ENCODE data around the gene OSTN. TPM values are rescaled to one million over a fixed set of nuclear protein-coding genes. Genes with fewer than 3 reads are reported as not detected.

The OSTN gene
- total and polyA plus RNA-seq, 2 of the 13 experiments (the other 11 are each of a cell fraction or from before 2014, with no cell fraction given), result not detected

DNA sequence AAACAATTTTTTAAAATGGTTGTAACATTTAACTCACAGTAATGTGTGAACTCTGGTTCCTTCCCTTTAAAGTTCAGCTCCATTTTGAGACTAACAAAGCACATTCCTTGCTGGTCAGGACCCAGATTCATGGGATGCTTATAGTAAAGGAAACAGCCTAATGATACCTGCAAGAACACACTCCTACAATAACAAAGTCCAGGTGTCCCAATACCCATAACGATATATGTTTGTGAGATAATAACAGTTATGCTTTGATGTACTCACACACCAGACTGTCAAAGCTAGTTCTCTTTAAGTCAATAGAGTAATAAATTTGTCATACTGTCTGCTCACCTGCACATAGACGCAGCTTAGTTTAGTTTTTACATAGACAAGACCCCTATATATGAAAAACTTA is 114.3 kb downstream of the OSTN start (continued):
- TF ChIP-seq, protein P1, sequence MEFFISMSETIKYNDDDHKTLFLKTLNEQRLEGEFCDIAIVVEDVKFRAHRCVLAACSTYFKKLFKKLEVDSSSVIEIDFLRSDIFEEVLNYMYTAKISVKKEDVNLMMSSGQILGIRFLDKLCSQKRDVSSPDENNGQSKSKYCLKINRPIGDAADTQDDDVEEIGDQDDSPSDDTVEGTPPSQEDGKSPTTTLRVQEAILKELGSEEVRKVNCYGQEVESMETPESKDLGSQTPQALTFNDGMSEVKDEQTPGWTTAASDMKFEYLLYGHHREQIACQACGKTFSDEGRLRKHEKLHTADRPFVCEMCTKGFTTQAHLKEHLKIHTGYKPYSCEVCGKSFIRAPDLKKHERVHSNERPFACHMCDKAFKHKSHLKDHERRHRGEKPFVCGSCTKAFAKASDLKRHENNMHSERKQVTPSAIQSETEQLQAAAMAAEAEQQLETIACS (CRISPR knock-in tag; IDR thresholded peaks at IDR 0.05), result no peak
- TF ChIP-seq POLR2A (IDR thresholded peaks at IDR 0.05; ENCODE audit: insufficient read depth in 1 of 2, low read depth in 2 of 2, low read length in 2 of 2) (no peak), DPF2 (CRISPR knock-in tag; IDR thresholded peaks at IDR 0.05; ENCODE audit: borderline replicate concordance, low read depth) (no peak), U2AF2 (IDR thresholded peaks at IDR 0.05; ENCODE audit: low read depth, low read length) (no peak), KAT7 (CRISPR knock-in tag; IDR thresholded peaks at IDR 0.05; ENCODE audit: borderline replicate concordance) (no peak), AGO1 (IDR thresholded peaks at IDR 0.05; ENCODE audit: low read depth, low read length, poor library complexity, severe bottlenecking) (no peak), CEBPB (IDR thresholded peaks at IDR 0.05; ENCODE audit: borderline replicate concordance, low read depth, low read length) (no peak), PAWR (CRISPR knock-in tag; IDR thresholded peaks at IDR 0.05; ENCODE audit: borderline replicate concordance) (no peak), ZMYM4 (CRISPR knock-in tag; IDR thresholded peaks at IDR 0.05) (no peak)
- TF ChIP-seq, protein P2, sequence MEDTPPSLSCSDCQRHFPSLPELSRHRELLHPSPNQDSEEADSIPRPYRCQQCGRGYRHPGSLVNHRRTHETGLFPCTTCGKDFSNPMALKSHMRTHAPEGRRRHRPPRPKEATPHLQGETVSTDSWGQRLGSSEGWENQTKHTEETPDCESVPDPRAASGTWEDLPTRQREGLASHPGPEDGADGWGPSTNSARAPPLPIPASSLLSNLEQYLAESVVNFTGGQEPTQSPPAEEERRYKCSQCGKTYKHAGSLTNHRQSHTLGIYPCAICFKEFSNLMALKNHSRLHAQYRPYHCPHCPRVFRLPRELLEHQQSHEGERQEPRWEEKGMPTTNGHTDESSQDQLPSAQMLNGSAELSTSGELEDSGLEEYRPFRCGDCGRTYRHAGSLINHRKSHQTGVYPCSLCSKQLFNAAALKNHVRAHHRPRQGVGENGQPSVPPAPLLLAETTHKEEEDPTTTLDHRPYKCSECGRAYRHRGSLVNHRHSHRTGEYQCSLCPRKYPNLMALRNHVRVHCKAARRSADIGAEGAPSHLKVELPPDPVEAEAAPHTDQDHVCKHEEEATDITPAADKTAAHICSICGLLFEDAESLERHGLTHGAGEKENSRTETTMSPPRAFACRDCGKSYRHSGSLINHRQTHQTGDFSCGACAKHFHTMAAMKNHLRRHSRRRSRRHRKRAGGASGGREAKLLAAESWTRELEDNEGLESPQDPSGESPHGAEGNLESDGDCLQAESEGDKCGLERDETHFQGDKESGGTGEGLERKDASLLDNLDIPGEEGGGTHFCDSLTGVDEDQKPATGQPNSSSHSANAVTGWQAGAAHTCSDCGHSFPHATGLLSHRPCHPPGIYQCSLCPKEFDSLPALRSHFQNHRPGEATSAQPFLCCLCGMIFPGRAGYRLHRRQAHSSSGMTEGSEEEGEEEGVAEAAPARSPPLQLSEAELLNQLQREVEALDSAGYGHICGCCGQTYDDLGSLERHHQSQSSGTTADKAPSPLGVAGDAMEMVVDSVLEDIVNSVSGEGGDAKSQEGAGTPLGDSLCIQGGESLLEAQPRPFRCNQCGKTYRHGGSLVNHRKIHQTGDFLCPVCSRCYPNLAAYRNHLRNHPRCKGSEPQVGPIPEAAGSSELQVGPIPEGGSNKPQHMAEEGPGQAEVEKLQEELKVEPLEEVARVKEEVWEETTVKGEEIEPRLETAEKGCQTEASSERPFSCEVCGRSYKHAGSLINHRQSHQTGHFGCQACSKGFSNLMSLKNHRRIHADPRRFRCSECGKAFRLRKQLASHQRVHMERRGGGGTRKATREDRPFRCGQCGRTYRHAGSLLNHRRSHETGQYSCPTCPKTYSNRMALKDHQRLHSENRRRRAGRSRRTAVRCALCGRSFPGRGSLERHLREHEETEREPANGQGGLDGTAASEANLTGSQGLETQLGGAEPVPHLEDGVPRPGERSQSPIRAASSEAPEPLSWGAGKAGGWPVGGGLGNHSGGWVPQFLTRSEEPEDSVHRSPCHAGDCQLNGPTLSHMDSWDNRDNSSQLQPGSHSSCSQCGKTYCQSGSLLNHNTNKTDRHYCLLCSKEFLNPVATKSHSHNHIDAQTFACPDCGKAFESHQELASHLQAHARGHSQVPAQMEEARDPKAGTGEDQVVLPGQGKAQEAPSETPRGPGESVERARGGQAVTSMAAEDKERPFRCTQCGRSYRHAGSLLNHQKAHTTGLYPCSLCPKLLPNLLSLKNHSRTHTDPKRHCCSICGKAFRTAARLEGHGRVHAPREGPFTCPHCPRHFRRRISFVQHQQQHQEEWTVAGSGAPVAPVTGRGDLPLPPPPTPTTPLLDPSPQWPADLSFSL (CRISPR knock-in tag; IDR thresholded peaks at IDR 0.05), result no peak

Data from HepG2 (cell line).